ENCODE measurements around the gene GALNT15. TPM values are rescaled to one million over a fixed set of nuclear protein-coding genes. Genes with fewer than 3 reads are reported as not detected.

Gene GALNT15
- total and polyA plus RNA-seq, 2 of the 4 experiments (the other 2 are of a cell fraction): 12.8 to 19.7 TPM

DNA sequence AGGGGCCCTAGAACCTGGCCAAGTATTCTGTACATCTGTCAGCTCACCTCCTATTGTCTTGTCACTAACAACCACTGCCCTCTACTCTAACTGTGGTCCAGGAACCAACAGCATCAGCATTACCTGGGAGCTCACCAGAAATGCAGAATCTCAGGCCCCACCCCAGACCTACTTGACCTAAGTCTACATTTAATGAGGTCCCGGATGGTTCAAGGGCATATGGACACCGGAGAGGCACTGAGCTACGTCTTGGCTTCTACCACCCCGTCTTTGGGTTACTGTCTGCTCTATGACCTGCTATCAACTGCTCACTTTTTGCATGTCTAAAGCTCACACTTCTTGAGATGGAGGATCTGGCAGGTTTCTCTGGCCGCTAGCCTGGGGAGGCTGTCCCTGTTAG is 8.1 kb downstream of the GALNT15 start:
- Histone ChIP-seq H3K27ac (ENCODE audit: insufficient read depth, low read length) (no peak overlapping the region), H3K14ac (replicated peaks; ENCODE audit: low read depth, low read length) (peak overlapping the region; percentile 67; the same call in 1 of the 2 replicates), H4K91ac (ENCODE audit: insufficient read depth, low read depth, low read length) (peak overlapping the region; percentile 99), H3K18ac (ENCODE audit: low read depth, low read length) (peak overlapping the region; percentile 57; the same call in 1 of the 2 replicates), H2BK15ac (ENCODE audit: low read depth, low read length) (peak overlapping the region; percentile 94; the same call in 2 of the 3 replicates), H3K4ac (ENCODE audit: low read depth, low read length) (peak overlapping the region; percentile 91), H2BK5ac (ENCODE audit: low read depth, low read length, poor library complexity, severe bottlenecking) (peak overlapping the region; percentile 95), H4K8ac (ENCODE audit: low read depth in 2 of 2, low read length in 2 of 2) (peak overlapping the region; percentile 41 to 56), H3K4me3 (ENCODE audit: insufficient read depth, low read depth, low read length) (no peak overlapping the region), H3K4me2 (ENCODE audit: low read depth, low read length) (no peak overlapping the region), H3K56ac (ENCODE audit: extremely low read depth, insufficient read depth, low read length) (no peak overlapping the region), H3K79me1 (ENCODE audit: low read depth in 1 of 2, low read length in 2 of 2) (peaks cover 26 to 50% of the 10 kb centered on the region in 2 experiments), H3K4me1 (ENCODE audit: control insufficient read depth, insufficient read depth, low read length) (peaks cover 40% of the 10 kb centered on the region), H4K5ac (ENCODE audit: low read depth, low read length) (peak overlapping the region; percentile 21; the same call in 1 of the 2 replicates), H3K27me3 (ENCODE audit: control insufficient read depth, insufficient read depth, low read length) (no peaks in the 10 kb centered on the region), H2AFZ (replicated peaks; ENCODE audit: low read length, poor library complexity) (no peak overlapping the region), H4K20me1 (ENCODE audit: insufficient read depth, low read length) (no peaks in the 10 kb centered on the region), H3K9me3 (ENCODE audit: control insufficient read depth, insufficient read depth, low read length) (no peaks in the 10 kb centered on the region), H3K23ac (ENCODE audit: low read depth, low read length) (peak overlapping the region; percentile 28; the same call in 1 of the 2 replicates), H3K36me3 (ENCODE audit: control insufficient read depth, insufficient read depth, low read length) (peaks cover 20% of the 10 kb centered on the region), H2BK20ac (ENCODE audit: low read depth, low read length) (peak overlapping the region; percentile 86), H3K9me1 (ENCODE audit: insufficient read depth, low read length) (peaks cover 50% of the 10 kb centered on the region), H2AK9ac (replicated peaks; ENCODE audit: low read depth, low read length, poor library complexity) (peak overlapping the region; percentile 7), H3K9ac (ENCODE audit: low read depth, low read length) (no peak overlapping the region), H2BK120ac (ENCODE audit: low read depth, low read length) (peak overlapping the region; percentile 84), H2AK5ac (ENCODE audit: low read depth, low read length) (peak overlapping the region; percentile 93)
- ATAC-seq (ENCODE audit: low read depth) (no peak), DNase-seq (no peak)
- no peak for TF ChIP-seq ELK1 (IDR thresholded peaks at IDR 0.05; ENCODE audit: borderline replicate concordance, low read depth, low read length)
- no peak for TF ChIP-seq FOS (IDR thresholded peaks at IDR 0.05; ENCODE audit: low read depth, low read length)
- BruUV-seq (replicated peaks): no TSS peak
- WGBS, 2 experiments (ENCODE audit: extremely low coverage in 2 of 2, insufficient read length in 1 of 2): no CpG with 5 or more reads among the region's 5 CpGs
- ChIA-PET CTCF (interaction anchor here (1.6 kb wide), 1 partner anchor 366 kb away, joined by 5 read pairs; no protein-coding TSS in a partner anchor), POLR2A (ENCODE audit: unreplicated experiment) (no interaction called here)
- in situ Hi-C loops (cut with MboI; ENCODE audit: low sequenced_read_pairs): loop anchor here (5.0 to 10.0 kb wide), 2 partner anchors 60 to 368 kb away; no protein-coding TSS in a partner anchor
- intact Hi-C loops (cut with micrococcal nuclease): loop anchor here (2.0 to 5.0 kb wide), 2 partner anchors 58 to 550 kb away; no protein-coding TSS in a partner anchor
- dilution Hi-C loops (cut with HindIII; ENCODE audit: low sequenced_read_pairs, unreplicated experiment): no loop called here
